Hindlimb muscle (tissue), 1 donor: ENCODE measurements around the gene IL33. TPM values are rescaled to one million over a fixed set of nuclear protein-coding genes. Genes with fewer than 3 reads are reported as not detected.

Source experiments
- DNase-seq: peaks from one replicate; pipeline ENCODE4 v3.0.0-alpha.2; 2013
- polyA plus RNA-seq: library from polyadenylated mRNA; unstranded; fragments of 120-200 nt; gene quantifications from one replicate; pipeline ENCODE4 v1.2.1, GENCODE V29; 2013; ENCODE audit not compliant: insufficient read length

The IL33 gene
- polyA plus RNA-seq, 1 donor, result 29.6 TPM

DNA sequence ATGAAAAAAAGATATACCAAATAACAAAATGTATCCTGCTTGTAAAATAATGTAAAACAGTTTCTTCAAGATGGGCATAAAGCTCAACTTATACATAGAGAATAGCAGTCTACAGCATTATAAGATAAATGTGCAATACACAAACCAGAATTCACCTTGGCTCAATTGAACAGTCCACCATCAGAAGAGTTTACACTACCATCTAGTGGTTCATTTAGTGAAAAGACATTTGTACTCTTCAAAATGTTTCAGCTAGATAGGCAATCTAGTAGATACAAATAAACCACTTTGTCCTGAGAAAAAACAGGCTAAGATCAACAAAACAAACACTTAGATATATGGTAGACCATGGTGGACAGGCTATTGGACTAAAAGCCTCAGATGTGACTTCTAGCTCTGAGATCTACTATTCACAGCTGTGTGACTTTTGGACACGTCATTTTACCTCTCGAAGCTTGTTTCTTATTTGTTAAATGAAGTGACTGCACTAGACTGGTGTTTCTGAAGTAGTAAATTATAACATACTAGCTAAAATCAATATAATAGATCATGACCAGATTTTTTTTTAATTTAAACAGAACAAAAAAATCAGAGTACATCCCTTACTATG, 90.5 kb downstream of the IL33 start:
- DNase-seq, result peak; percentile 8

Other genes starting within 250 kb of the IL33 start
- gene RANBP6, start 200.2 kb upstream of the IL33 start, polyA plus RNA-seq, result 14.7 TPM
- gene TPD52L3, start 112.6 kb downstream of the IL33 start, polyA plus RNA-seq, result not detected
- 35.8 TPM for gene UHRF2, start 197.4 kb downstream of the IL33 start, polyA plus RNA-seq